GM12878 (cell line): ENCODE measurements around the gene DDX23. TPM values are rescaled to one million over a fixed set of nuclear protein-coding genes. Genes with fewer than 3 reads are reported as not detected.
A peak's percentile ranks its signal among the peaks of the same experiment; 100 is the strongest.

Source experiments
- ATAC-seq: fragments of 200-7000 bp; cut with Tn5 transposase; 3 replicates; pipeline ENCODE4 v1.9.1; 2020; ENCODE audit warnings: mild to moderate bottlenecking, moderate library complexity
- BruUV-seq: library from RNA; stranded (reverse); fragments of 400-500 nt; replicated peaks from 2 replicates; lab custom pipeline; 2021; lab: Mats Ljungman, UMichigan
- CTCF ChIA-PET: fragments of 300-600 bp; sonication (Branson Sonifier 250); formaldehyde crosslinking; extraction: SDS; loops from one replicate; lab custom pipeline; 2021; ENCODE audit warnings: inconsistent platforms; lab: Yijun Ruan, JAX
- POLR2A ChIA-PET: fragments of 350-600 bp; formaldehyde crosslinking; extraction: SDS; loops from one replicate; lab custom pipeline; 2021; ENCODE audit warnings: inconsistent platforms; lab: Charles Lee
- RAD21 ChIA-PET: fragments of 300-600 bp; sonication (Branson Sonifier 250); formaldehyde crosslinking; loops from one replicate; lab custom pipeline; 2023; ENCODE audit warnings: antibody characterized with exemption; ENCODE audit not compliant: unreplicated experiment; lab: Charles Lee
- SMC1A ChIA-PET: fragments of 300-600 bp; sonication (Branson Sonifier 250); formaldehyde crosslinking; loops from one replicate; lab custom pipeline; 2023; ENCODE audit not compliant: unreplicated experiment, uncharacterized antibody; lab: Charles Lee
- DNase-seq: peaks from one replicate; pipeline ENCODE4 v3.0.0-alpha.2; 2011; ENCODE audit warnings: low read depth, low spot score
- FAIRE-seq: peaks from 3 replicates; lab custom pipeline; 2011; peaks lifted over from hg19 to GRCh38; lab: Jason Lieb, UNC
- H2AFZ ChIP-seq: 2 replicates; pipeline ENCODE4 v1.6.0; 2011; ENCODE audit warnings: low read depth, low read length, control low read depth; ENCODE audit not compliant: control insufficient read depth
- H3K27ac ChIP-seq: 2 replicates; pipeline ENCODE4 v1.5.1; 2011; ENCODE audit warnings: control low read depth; ENCODE audit not compliant: control insufficient read depth, insufficient read depth
- H3K27me3 ChIP-seq, 2 experiments: replicated peaks in 1 of 2; 2 replicates each; pipeline versions ENCODE4 v1.6.0 to v1.6.1; 2011; ENCODE audit warnings: low read length in 1 of 2; ENCODE audit not compliant: control insufficient read depth in 2 of 2, insufficient read depth in 2 of 2
- H3K36me3 ChIP-seq, 2 experiments: 2 replicates each; pipeline ENCODE4 v1.5.1; 2011; ENCODE audit warnings: low read length in 1 of 2; ENCODE audit not compliant: control insufficient read depth in 2 of 2, insufficient read depth in 2 of 2
- H3K4me1 ChIP-seq: 2 replicates; pipeline ENCODE4 v1.6.1; 2011; ENCODE audit warnings: mild to moderate bottlenecking, low read length, moderate library complexity, mixed read lengths; ENCODE audit not compliant: control insufficient read depth, insufficient read depth
- H3K4me2 ChIP-seq: 2 replicates; pipeline ENCODE4 v1.6.0; 2011; ENCODE audit warnings: control low read depth; ENCODE audit not compliant: control insufficient read depth, insufficient read depth
- H3K4me3 ChIP-seq: fragments of 200-600 bp; sonication (generic); 2 replicates; pipeline ENCODE4 v1.5.1; 2016
- H3K79me2 ChIP-seq: 2 replicates; pipeline ENCODE4 v1.6.0; 2011; ENCODE audit warnings: low read length; ENCODE audit not compliant: control insufficient read depth, insufficient read depth
- H3K9ac ChIP-seq: 2 replicates; pipeline ENCODE4 v1.8.0; 2011; ENCODE audit warnings: low read length, control low read depth, mixed read lengths; ENCODE audit not compliant: control insufficient read depth, insufficient read depth
- H3K9me3 ChIP-seq: replicated peaks from 3 replicates; pipeline ENCODE4 v1.5.1; 2011; ENCODE audit warnings: mild to moderate bottlenecking, low read length; ENCODE audit not compliant: control insufficient read depth, insufficient read depth
- H4K20me1 ChIP-seq: 2 replicates; pipeline ENCODE4 v1.6.0; 2011; ENCODE audit not compliant: control insufficient read depth, insufficient read depth
- ASH2L ChIP-seq: fragments of 300-600, 200-600 bp; sonication (generic); IDR thresholded peaks from 2 replicates; pipeline ENCODE4 v1.6.1; 2017; ENCODE audit warnings: low read depth, mild to moderate bottlenecking, borderline replicate concordance
- EP300 ChIP-seq, 2 experiments: fragments of 150-350 bp in 1 of 2; IDR thresholded peaks; 2 replicates each; pipeline ENCODE4 v1.6.1; 2011 to 2012; ENCODE audit warnings: low read depth in 2 of 2, low read length in 2 of 2, borderline replicate concordance in 1 of 2, improper control_type of control experiment in 1 of 2, inconsistent platforms in 1 of 2; ENCODE audit not compliant: control insufficient read depth in 1 of 2
- IKZF2 ChIP-seq, 2 experiments: fragments of 450-650 bp; IDR thresholded peaks; 2 replicates each; pipeline ENCODE4 v1.6.1; 2017; ENCODE audit warnings: mild to moderate bottlenecking in 2 of 2, moderate library complexity in 2 of 2
- NKRF ChIP-seq: fragments of 450-650 bp; conservative IDR thresholded peaks from 2 replicates; pipeline ENCODE4 v1.6.1; 2017; ENCODE audit warnings: mild to moderate bottlenecking, moderate library complexity
- NR2F1 ChIP-seq: fragments of 450-650 bp; conservative IDR thresholded peaks from 2 replicates; pipeline ENCODE4 v1.6.1; 2017; ENCODE audit warnings: mild to moderate bottlenecking
- POLR2A ChIP-seq: IDR thresholded peaks from 2 replicates; pipeline ENCODE4 v1.6.1; 2011; ENCODE audit warnings: low read depth, mild to moderate bottlenecking, low read length
- POLR2AphosphoS2 ChIP-seq: IDR thresholded peaks from 2 replicates; pipeline ENCODE4 v1.6.1; 2011; ENCODE audit warnings: low read depth, mild to moderate bottlenecking, low read length, improper control_type of control experiment, moderate library complexity
- WRNIP1 ChIP-seq: IDR thresholded peaks from 2 replicates; pipeline ENCODE4 v1.6.1; 2011; ENCODE audit warnings: low read depth, low read length, improper control_type of control experiment, borderline replicate concordance
- YBX1 ChIP-seq: fragments of 450-650 bp; IDR thresholded peaks from 2 replicates; pipeline ENCODE4 v1.6.1; 2016; ENCODE audit warnings: antibody characterized with exemption
- ZBTB40 ChIP-seq: fragments of 450-650 bp; IDR thresholded peaks from 2 replicates; pipeline ENCODE4 v1.6.1; 2016; ENCODE audit warnings: mild to moderate bottlenecking, moderate library complexity, borderline replicate concordance
- ZNF24 ChIP-seq: fragments of 450-650 bp; IDR thresholded peaks from 2 replicates; pipeline ENCODE4 v1.6.1; 2017; ENCODE audit warnings: antibody characterized with exemption, mild to moderate bottlenecking
- WGBS: methylation state at CpG from one replicate; pipeline ENCODE4 v1.1.6; 2016; ENCODE audit warnings: low lambda C conversion rate; ENCODE audit not compliant: insufficient replicate concordance, insufficient coverage; ENCODE audit errors: missing lambda C conversion rate; 5-methylcytosine and 5-hydroxymethylcytosine counted together
- in situ Hi-C: fragments of 300-500 bp; cut with MboI; formaldehyde crosslinking; loops from 9 replicates; pipeline ENCODE4 v1.14.3; 2018; ENCODE audit warnings: mixed read lengths
- intact Hi-C: fragments of 100-400 bp; cut with micrococcal nuclease; formaldehyde crosslinking; loops from one replicate; pipeline ENCODE4 v1.14.2; 2022; ENCODE audit not compliant: unreplicated experiment
- polyA plus RNA-seq, 11 experiments: library from polyadenylated mRNA; depleted of rRNA in 4 of 11; unstranded in 6 of 11; stranded (reverse) in 5 of 11; fragments of >200 nt; fragmentation: Nextera tagmentation in 4 of 11; fragmentation: Illumina TruSeq in 1 of 11; extraction: Ambion mirVana in 4 of 11; extraction: Trizol in 1 of 11; gene quantifications; 1 replicate in 1 of 11; 2 replicates in 10 of 11; pipeline versions ENCODE4 v1.2.1 to v1.2.3, GENCODE V29; 2011 to 2016; ENCODE audit warnings: inconsistent platforms in 2 of 11, missing spikeins in 2 of 11, low read depth in 1 of 11
- total RNA-seq, 4 experiments: library from RNA; depleted of rRNA in 3 of 4; stranded (reverse); fragments of >200 nt in 3 of 4; fragmentation: Illumina TruSeq in 1 of 4; extraction: Trizol in 1 of 4; gene quantifications; 2 replicates each; pipeline versions ENCODE4 v1.2.1 to v1.2.3, GENCODE V29; 2013 to 2021
- TF ChIP-seq, protein P1 (sequence below): IDR thresholded peaks from 2 replicates; pipeline ENCODE4 v1.6.1; 2012; ENCODE audit warnings: low read depth, low read length, improper control_type of control experiment

Gene DDX23
- total and polyA plus RNA-seq, 10 of the 15 experiments (the other 5 are each of a cell fraction or from before 2014, with no cell fraction given): 25.8 to 107 (median 77.4) TPM

DNA sequence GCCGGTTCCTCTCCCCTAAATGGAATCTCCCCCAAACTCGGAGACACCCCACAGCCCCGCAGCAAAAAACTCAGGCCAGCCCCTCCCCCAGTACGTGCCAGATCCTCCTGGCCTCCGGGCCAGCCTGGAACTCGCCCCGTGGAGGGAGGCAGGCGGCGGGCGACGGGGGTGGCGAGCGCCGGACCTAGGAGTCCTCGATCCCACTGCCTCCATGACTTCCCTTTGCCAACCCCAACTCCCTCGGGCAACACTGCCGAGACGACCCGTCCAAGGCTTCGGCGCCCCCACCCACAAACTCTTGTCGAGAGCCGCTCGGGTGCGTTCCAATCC, 63.5 kb downstream of the DDX23 start (continued):
- TF ChIP-seq ASH2L: no peak

- Histone ChIP-seq H3K79me2 (no peaks in the 10 kb centered on the region), H3K9me3 (no peaks in the 10 kb centered on the region), H4K20me1 (no peaks in the 10 kb centered on the region), H3K4me2 (no peak overlapping the region), H3K36me3 (no peaks in the 10 kb centered on the region), H3K27me3 (no peaks in the 10 kb centered on the region), H3K4me1 (no peaks in the 10 kb centered on the region), H3K27ac (no peak overlapping the region), H2AFZ (no peak overlapping the region), H3K4me3 (no peak overlapping the region), H3K9ac (no peak overlapping the region)
- 25% methylated on average over 11 of the region's 11 CpGs for WGBS
- no peak for DNase-seq
- CTCF ChIA-PET: interaction anchor here (0.6 to 3.0 kb wide), 3 partner anchors 27 to 66 kb away, joined by 3 to 31 read pairs (median 3); no protein-coding TSS in a partner anchor
- POLR2A ChIA-PET: no interaction called here
- SMC1A ChIA-PET: no interaction called here
- intact Hi-C loops: no loop called here
- ATAC-seq: peak; percentile 13
- no TSS peak for BruUV-seq
- in situ Hi-C loops: no loop called here
- RAD21 ChIA-PET: no interaction called here
- FAIRE-seq: no peak
- TF ChIP-seq EP300 (IDR thresholded peaks at IDR 0.05; ENCODE audit: borderline replicate concordance in 1 of 2, control insufficient read depth in 1 of 2, low read depth in 2 of 2, low read length in 2 of 2) (no peak), ZNF24 (no peak), IKZF2 (IDR thresholded peaks at IDR 0.05) (no peak), NR2F1 (no peak), NKRF (no peak), WRNIP1 (no peak), POLR2AphosphoS2 (no peak), ZBTB40 (no peak), YBX1 (no peak), POLR2A (no peak)
- TF ChIP-seq, protein P1, sequence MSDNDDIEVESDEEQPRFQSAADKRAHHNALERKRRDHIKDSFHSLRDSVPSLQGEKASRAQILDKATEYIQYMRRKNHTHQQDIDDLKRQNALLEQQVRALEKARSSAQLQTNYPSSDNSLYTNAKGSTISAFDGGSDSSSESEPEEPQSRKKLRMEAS: no peak
Observed at GRCh38 chr12:48787791-48788523, 64.0 kb downstream of the DDX23 start.
